HCT116 (cell line): ENCODE measurements around the gene EP300. TPM values are rescaled to one million over a fixed set of nuclear protein-coding genes. Genes with fewer than 3 reads are reported as not detected.

Source experiments
- ATAC-seq: fragments of 200-7000 bp; cut with Tn5 transposase; 2 replicates; pipeline ENCODE4 v1.9.1; 2020; ENCODE audit warnings: mild to moderate bottlenecking, moderate library complexity
- BruUV-seq: library from RNA; stranded (reverse); fragments of 400-500 nt; replicated peaks from 2 replicates; lab custom pipeline; 2021; lab: Mats Ljungman, UMichigan
- CTCF ChIA-PET: fragments of 300-600 bp; sonication (Branson Sonifier 250); formaldehyde crosslinking; loops from one replicate; lab custom pipeline; 2021; ENCODE audit warnings: antibody characterized with exemption; lab: Charles Lee
- POLR2A ChIA-PET: fragments of 300-600, 350-600 bp; sonication (Branson Sonifier 250); formaldehyde crosslinking; loops from one replicate; lab custom pipeline; 2021; ENCODE audit warnings: antibody characterized with exemption; lab: Charles Lee
- RAD21 ChIA-PET, 2 experiments: fragments of 300-600 bp; sonication (Branson Sonifier 250); formaldehyde crosslinking; loops; one replicate each; lab custom pipeline; 2023; ENCODE audit warnings: low total read pairs in 2 of 2; ENCODE audit not compliant: uncharacterized antibody in 2 of 2, unreplicated experiment in 2 of 2, low non-redundant PET in 1 of 2; lab: Charles Lee
- DNase-seq: peaks from one replicate; pipeline ENCODE4 v3.0.0-alpha.2; 2010; ENCODE audit warnings: low read depth, low spot score
- H2AFZ ChIP-seq: fragments of 200-600 bp; shearing (Covaris generic), sonication (generic); 2 replicates; pipeline ENCODE4 v1.6.1; 2017; ENCODE audit warnings: low read depth, mixed run types, mixed read lengths, antibody characterized with exemption, low read length; ENCODE audit not compliant: poor library complexity, severe bottlenecking
- H3K27ac ChIP-seq: 2 replicates; pipeline ENCODE4 v1.5.1; 2012; ENCODE audit warnings: low read depth, low read length
- H3K27me3 ChIP-seq: fragments of 200-600 bp; sonication (generic); 2 replicates; pipeline ENCODE4 v1.6.1; 2016; ENCODE audit warnings: mixed run types, low read length, mixed read lengths; ENCODE audit not compliant: insufficient read depth
- H3K36me3 ChIP-seq, 2 experiments: fragments of 200-500 bp in 1 of 2; fragments of 200-600 bp in 1 of 2; sonication (Bioruptor generic) in 1 of 2; sonication (generic) in 1 of 2; 2 replicates each; pipeline versions ENCODE4 v1.5.1 to v1.6.1; 2014 to 2016; ENCODE audit warnings: low read length in 2 of 2, inconsistent platforms in 1 of 2, mixed read lengths in 1 of 2, mixed run types in 1 of 2; ENCODE audit not compliant: insufficient read depth in 2 of 2, control insufficient read depth in 1 of 2
- H3K4me1 ChIP-seq, 2 experiments: fragments of 200-600 bp in 1 of 2; sonication (generic) in 1 of 2; 2 replicates each; pipeline versions ENCODE4 v1.5.1 to v1.6.1; 2012 to 2017; ENCODE audit warnings: low read length in 2 of 2, inconsistent platforms in 1 of 2, mild to moderate bottlenecking in 1 of 2, mixed read lengths in 1 of 2, mixed run types in 1 of 2, moderate library complexity in 1 of 2; ENCODE audit not compliant: insufficient read depth in 2 of 2, control insufficient read depth in 1 of 2
- H3K4me2 ChIP-seq: fragments of 200-600 bp; sonication (generic); 2 replicates; pipeline ENCODE4 v1.6.1; 2017; ENCODE audit warnings: mixed run types, low read length, mixed read lengths
- H3K4me3 ChIP-seq, 2 experiments: fragments of 200-600 bp in 1 of 2; sonication (generic) in 1 of 2; replicated peaks in 1 of 2; 2 replicates each; pipeline ENCODE4 v1.5.1; 2011 to 2016; ENCODE audit warnings: low read length in 2 of 2, control low read depth in 1 of 2, low read depth in 1 of 2, mild to moderate bottlenecking in 1 of 2, mixed read lengths in 1 of 2, mixed run types in 1 of 2
- H3K79me2 ChIP-seq: fragments of 200-600 bp; sonication (generic); 2 replicates; pipeline ENCODE4 v1.6.1; 2017; ENCODE audit warnings: mild to moderate bottlenecking, mixed run types, low read length, moderate library complexity, mixed read lengths; ENCODE audit not compliant: insufficient read depth
- H3K9ac ChIP-seq: fragments of 200-600 bp; sonication (generic); 2 replicates; pipeline ENCODE4 v1.6.1; 2016; ENCODE audit warnings: low read length, mixed read lengths
- H3K9me2 ChIP-seq: fragments of 200-600 bp; sonication (generic), shearing (Covaris generic); 2 replicates; pipeline ENCODE4 v1.6.1; 2017; ENCODE audit warnings: mixed run types, mild to moderate bottlenecking, moderate library complexity; ENCODE audit not compliant: insufficient read depth
- H3K9me3 ChIP-seq, 2 experiments: fragments of 200-500 bp in 1 of 2; fragments of 200-600 bp in 1 of 2; sonication (Bioruptor generic) in 1 of 2; sonication (generic) in 1 of 2; 2 replicates each; pipeline ENCODE4 v1.6.1; 2014 to 2017; ENCODE audit warnings: low read length in 2 of 2, mixed read lengths in 2 of 2, inconsistent platforms in 1 of 2, low read depth in 1 of 2, mild to moderate bottlenecking in 1 of 2, mixed run types in 1 of 2, moderate library complexity in 1 of 2; ENCODE audit not compliant: control insufficient read depth in 1 of 2, insufficient read depth in 1 of 2
- H4K20me1 ChIP-seq: fragments of 200-600 bp; sonication (generic), shearing (Covaris generic); 2 replicates; pipeline ENCODE4 v1.6.1; 2017; ENCODE audit warnings: mixed run types, mild to moderate bottlenecking, moderate library complexity; ENCODE audit not compliant: insufficient read depth
- CTCF ChIP-seq, 3 experiments: fragments of 200-600 bp in 1 of 3; sonication (generic) in 1 of 3; IDR thresholded peaks in 2 of 3; conservative IDR thresholded peaks in 1 of 3; 2 replicates each; pipeline ENCODE4 v1.5.1; 2012 to 2017; ENCODE audit warnings: low read depth in 2 of 3, low read length in 2 of 3, antibody characterized with exemption in 1 of 3, borderline replicate concordance in 1 of 3, control low read depth in 1 of 3, mild to moderate bottlenecking in 1 of 3, mixed read lengths in 1 of 3, mixed run types in 1 of 3, moderate library complexity in 1 of 3; ENCODE audit not compliant: insufficient read depth in 1 of 3
- EGR1 ChIP-seq: IDR thresholded peaks from 2 replicates; pipeline ENCODE4 v1.6.1; 2012; ENCODE audit warnings: low read depth
- ELF1 ChIP-seq: IDR thresholded peaks from 2 replicates; pipeline ENCODE4 v1.6.1; 2012; ENCODE audit warnings: low read depth, borderline replicate concordance
- EZH2phosphoT487 ChIP-seq: fragments of 200-600 bp; IDR thresholded peaks from 2 replicates; pipeline ENCODE4 v1.6.1; 2018; ENCODE audit warnings: antibody characterized with exemption, borderline replicate concordance
- FOSL1 ChIP-seq: IDR thresholded peaks from 2 replicates; pipeline ENCODE4 v1.6.1; 2012; ENCODE audit warnings: low read depth
- JUND ChIP-seq: IDR thresholded peaks from 2 replicates; pipeline ENCODE4 v1.6.1; 2012
- MAX ChIP-seq: IDR thresholded peaks from 2 replicates; pipeline ENCODE4 v1.6.1; 2012
- POLR2A ChIP-seq: IDR thresholded peaks from 2 replicates; pipeline ENCODE4 v1.7.0; 2011; ENCODE audit warnings: borderline replicate concordance; ENCODE audit not compliant: insufficient read depth, insufficient read length; ENCODE audit errors: extremely low read depth
- POLR2AphosphoS5 ChIP-seq: IDR thresholded peaks from 2 replicates; pipeline ENCODE4 v1.6.1; 2011; ENCODE audit warnings: mild to moderate bottlenecking, low read depth, low read length, moderate library complexity
- SP1 ChIP-seq: IDR thresholded peaks from 2 replicates; pipeline ENCODE4 v1.6.1; 2012; ENCODE audit warnings: low read depth
- TCF7L2 ChIP-seq: IDR thresholded peaks from 2 replicates; pipeline ENCODE4 v1.7.0; 2011; ENCODE audit warnings: borderline replicate concordance, inconsistent platforms; ENCODE audit not compliant: insufficient read depth, insufficient read length; ENCODE audit errors: extremely low read depth
- intact Hi-C: fragments of 100-400 bp; cut with micrococcal nuclease; formaldehyde crosslinking; loops from 2 replicates; pipeline ENCODE4 v1.10.0; 2022
- total RNA-seq: library from RNA; stranded (reverse); gene quantifications from one replicate; pipeline ENCODE4 v1.2.1, GENCODE V29; 2021; ENCODE audit not compliant: unreplicated experiment
- TF ChIP-seq, protein P1 (sequence below): IDR thresholded peaks from 2 replicates; pipeline ENCODE4 v1.6.1; 2012
- TF ChIP-seq, protein P2 (sequence below): IDR thresholded peaks from 2 replicates; pipeline ENCODE4 v1.6.1; 2012; ENCODE audit warnings: low read depth

Gene EP300
- total RNA-seq, 1 experiment from 2014 or later: 38.8 TPM

DNA sequence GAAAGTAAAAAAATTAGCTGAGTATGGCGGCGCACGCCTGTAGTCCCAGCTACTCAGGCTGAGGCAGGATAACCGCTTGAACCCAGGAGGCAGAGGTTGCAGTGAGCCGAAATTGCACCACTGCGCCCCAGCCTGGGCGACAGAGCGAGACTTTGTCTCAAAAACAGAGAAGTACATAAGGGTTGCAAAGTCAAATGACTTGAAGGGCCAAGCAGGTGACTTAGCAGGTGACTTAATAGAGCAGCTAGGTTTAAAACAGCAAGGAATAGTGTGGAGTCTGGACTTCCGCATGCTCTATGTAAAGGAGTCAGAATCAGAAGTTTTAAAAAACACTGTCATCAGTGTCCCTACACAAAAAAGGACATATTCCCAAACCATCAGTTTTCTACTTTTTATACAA, 31.7 kb downstream of the EP300 start:
- no peaks in the 10 kb centered on the region for H3K4me1 ChIP-seq
- ATAC-seq: no peak
- H3K4me2 ChIP-seq: no peak overlapping the region
- CTCF ChIA-PET: interaction anchor here (1.7 kb wide), 1 partner anchor 201 kb away, joined by 5 read pairs; no protein-coding TSS in a partner anchor
- DNase-seq: no peak
- H3K79me2 ChIP-seq: peaks cover 84% of the 10 kb centered on the region
- no peak overlapping the region for H3K27ac ChIP-seq
- no peak overlapping the region for H3K4me3 ChIP-seq
- H3K9me3 ChIP-seq: no peaks in the 10 kb centered on the region
- intact Hi-C loops: no loop called here
- no peaks in the 10 kb centered on the region for H3K9me2 ChIP-seq
- POLR2A ChIA-PET: no interaction called here
- no peak overlapping the region for H3K9ac ChIP-seq
- H3K27me3 ChIP-seq: no peaks in the 10 kb centered on the region
- no peak overlapping the region for H2AFZ ChIP-seq
- RAD21 ChIA-PET: no interaction called here
- TF ChIP-seq SP1: no peak
- TF ChIP-seq, protein P1, sequence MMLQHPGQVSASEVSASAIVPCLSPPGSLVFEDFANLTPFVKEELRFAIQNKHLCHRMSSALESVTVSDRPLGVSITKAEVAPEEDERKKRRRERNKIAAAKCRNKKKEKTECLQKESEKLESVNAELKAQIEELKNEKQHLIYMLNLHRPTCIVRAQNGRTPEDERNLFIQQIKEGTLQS: no peak
- TF ChIP-seq EZH2phosphoT487: no peak
- TF ChIP-seq, protein P2, sequence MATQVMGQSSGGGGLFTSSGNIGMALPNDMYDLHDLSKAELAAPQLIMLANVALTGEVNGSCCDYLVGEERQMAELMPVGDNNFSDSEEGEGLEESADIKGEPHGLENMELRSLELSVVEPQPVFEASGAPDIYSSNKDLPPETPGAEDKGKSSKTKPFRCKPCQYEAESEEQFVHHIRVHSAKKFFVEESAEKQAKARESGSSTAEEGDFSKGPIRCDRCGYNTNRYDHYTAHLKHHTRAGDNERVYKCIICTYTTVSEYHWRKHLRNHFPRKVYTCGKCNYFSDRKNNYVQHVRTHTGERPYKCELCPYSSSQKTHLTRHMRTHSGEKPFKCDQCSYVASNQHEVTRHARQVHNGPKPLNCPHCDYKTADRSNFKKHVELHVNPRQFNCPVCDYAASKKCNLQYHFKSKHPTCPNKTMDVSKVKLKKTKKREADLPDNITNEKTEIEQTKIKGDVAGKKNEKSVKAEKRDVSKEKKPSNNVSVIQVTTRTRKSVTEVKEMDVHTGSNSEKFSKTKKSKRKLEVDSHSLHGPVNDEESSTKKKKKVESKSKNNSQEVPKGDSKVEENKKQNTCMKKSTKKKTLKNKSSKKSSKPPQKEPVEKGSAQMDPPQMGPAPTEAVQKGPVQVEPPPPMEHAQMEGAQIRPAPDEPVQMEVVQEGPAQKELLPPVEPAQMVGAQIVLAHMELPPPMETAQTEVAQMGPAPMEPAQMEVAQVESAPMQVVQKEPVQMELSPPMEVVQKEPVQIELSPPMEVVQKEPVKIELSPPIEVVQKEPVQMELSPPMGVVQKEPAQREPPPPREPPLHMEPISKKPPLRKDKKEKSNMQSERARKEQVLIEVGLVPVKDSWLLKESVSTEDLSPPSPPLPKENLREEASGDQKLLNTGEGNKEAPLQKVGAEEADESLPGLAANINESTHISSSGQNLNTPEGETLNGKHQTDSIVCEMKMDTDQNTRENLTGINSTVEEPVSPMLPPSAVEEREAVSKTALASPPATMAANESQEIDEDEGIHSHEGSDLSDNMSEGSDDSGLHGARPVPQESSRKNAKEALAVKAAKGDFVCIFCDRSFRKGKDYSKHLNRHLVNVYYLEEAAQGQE: no peak
- no peak for TF ChIP-seq FOSL1
- no peak for TF ChIP-seq CTCF (IDR thresholded peaks at IDR 0.05 in 2 of 3, conservative IDR thresholded peaks at IDR 0.05 in 1 of 3; ENCODE audit: borderline replicate concordance in 1 of 3, insufficient read depth in 1 of 3, low read depth in 2 of 3, low read length in 2 of 3)
- no peak for TF ChIP-seq JUND
- TF ChIP-seq ELF1: no peak
- no peak for TF ChIP-seq MAX
- no peak for TF ChIP-seq TCF7L2
- TF ChIP-seq POLR2A: no peak
- TF ChIP-seq POLR2AphosphoS5: no peak
- no peak for TF ChIP-seq EGR1
- TF ChIP-seq, all 23 proteins: peak for 0
- Histone ChIP-seq H3K36me3 (peaks cover 19 to 29% of the 10 kb centered on the region in 2 experiments; a peak in 3 of 4 replicates), H4K20me1 (peaks cover 22% of the 10 kb centered on the region)
- BruUV-seq: no TSS peak
